GM12878 (cell line): ENCODE measurements around the gene SNCAIP. TPM values are rescaled to one million over a fixed set of nuclear protein-coding genes. Genes with fewer than 3 reads are reported as not detected.
A peak's percentile ranks its signal among the peaks of the same experiment; 100 is the strongest.

Experiments
- ATAC-seq: fragments of 200-7000 bp; cut with Tn5 transposase; 3 replicates; pipeline ENCODE4 v1.9.1; 2020; ENCODE audit warnings: mild to moderate bottlenecking, moderate library complexity
- BruUV-seq: library from RNA; stranded (reverse); fragments of 400-500 nt; replicated peaks from 2 replicates; lab custom pipeline; 2021; lab: Mats Ljungman, UMichigan
- CTCF ChIA-PET: fragments of 300-600 bp; sonication (Branson Sonifier 250); formaldehyde crosslinking; extraction: SDS; loops from one replicate; lab custom pipeline; 2021; ENCODE audit warnings: inconsistent platforms; lab: Yijun Ruan, JAX
- POLR2A ChIA-PET: fragments of 350-600 bp; formaldehyde crosslinking; extraction: SDS; loops from one replicate; lab custom pipeline; 2021; ENCODE audit warnings: inconsistent platforms; lab: Charles Lee
- RAD21 ChIA-PET: fragments of 300-600 bp; sonication (Branson Sonifier 250); formaldehyde crosslinking; loops from one replicate; lab custom pipeline; 2023; ENCODE audit warnings: antibody characterized with exemption; ENCODE audit not compliant: unreplicated experiment; lab: Charles Lee
- SMC1A ChIA-PET: fragments of 300-600 bp; sonication (Branson Sonifier 250); formaldehyde crosslinking; loops from one replicate; lab custom pipeline; 2023; ENCODE audit not compliant: unreplicated experiment, uncharacterized antibody; lab: Charles Lee
- DNase-seq: peaks from one replicate; pipeline ENCODE4 v3.0.0-alpha.2; 2011; ENCODE audit warnings: low read depth, low spot score
- FAIRE-seq: peaks from 3 replicates; lab custom pipeline; 2011; peaks lifted over from hg19 to GRCh38; lab: Jason Lieb, UNC
- H2AFZ ChIP-seq: 2 replicates; pipeline ENCODE4 v1.6.0; 2011; ENCODE audit warnings: low read depth, low read length, control low read depth; ENCODE audit not compliant: control insufficient read depth
- H3K27ac ChIP-seq: 2 replicates; pipeline ENCODE4 v1.5.1; 2011; ENCODE audit warnings: control low read depth; ENCODE audit not compliant: control insufficient read depth, insufficient read depth
- H3K27me3 ChIP-seq, 2 experiments: replicated peaks in 1 of 2; 2 replicates each; pipeline versions ENCODE4 v1.6.0 to v1.6.1; 2011; ENCODE audit warnings: low read length in 1 of 2; ENCODE audit not compliant: control insufficient read depth in 2 of 2, insufficient read depth in 2 of 2
- H3K36me3 ChIP-seq, 2 experiments: 2 replicates each; pipeline ENCODE4 v1.5.1; 2011; ENCODE audit warnings: low read length in 1 of 2; ENCODE audit not compliant: control insufficient read depth in 2 of 2, insufficient read depth in 2 of 2
- H3K4me1 ChIP-seq: 2 replicates; pipeline ENCODE4 v1.6.1; 2011; ENCODE audit warnings: mild to moderate bottlenecking, low read length, moderate library complexity, mixed read lengths; ENCODE audit not compliant: control insufficient read depth, insufficient read depth
- H3K4me2 ChIP-seq: 2 replicates; pipeline ENCODE4 v1.6.0; 2011; ENCODE audit warnings: control low read depth; ENCODE audit not compliant: control insufficient read depth, insufficient read depth
- H3K4me3 ChIP-seq: fragments of 200-600 bp; sonication (generic); 2 replicates; pipeline ENCODE4 v1.5.1; 2016
- H3K79me2 ChIP-seq: 2 replicates; pipeline ENCODE4 v1.6.0; 2011; ENCODE audit warnings: low read length; ENCODE audit not compliant: control insufficient read depth, insufficient read depth
- H3K9ac ChIP-seq: 2 replicates; pipeline ENCODE4 v1.8.0; 2011; ENCODE audit warnings: low read length, control low read depth, mixed read lengths; ENCODE audit not compliant: control insufficient read depth, insufficient read depth
- H3K9me3 ChIP-seq: replicated peaks from 3 replicates; pipeline ENCODE4 v1.5.1; 2011; ENCODE audit warnings: mild to moderate bottlenecking, low read length; ENCODE audit not compliant: control insufficient read depth, insufficient read depth
- H4K20me1 ChIP-seq: 2 replicates; pipeline ENCODE4 v1.6.0; 2011; ENCODE audit not compliant: control insufficient read depth, insufficient read depth
- CBX3 ChIP-seq: fragments of 200-600 bp; sonication (generic); IDR thresholded peaks from 2 replicates; pipeline ENCODE4 v1.6.1; 2016; ENCODE audit warnings: low read depth, borderline replicate concordance
- CTCF ChIP-seq, 3 experiments: IDR thresholded peaks in 2 of 3; conservative IDR thresholded peaks in 1 of 3; 2 replicates each; pipeline ENCODE4 v1.5.1; 2011; ENCODE audit warnings: low read depth in 3 of 3, low read length in 3 of 3, mild to moderate bottlenecking in 3 of 3, control low read depth in 2 of 3, moderate library complexity in 2 of 3, inconsistent platforms in 1 of 3, mixed read lengths in 1 of 3; ENCODE audit not compliant: control insufficient read depth in 2 of 3, insufficient read depth in 1 of 3; ENCODE audit errors: extremely low read depth in 1 of 3
- HDGF ChIP-seq: fragments of 450-650 bp; IDR thresholded peaks from 2 replicates; pipeline ENCODE4 v1.6.1; 2016; ENCODE audit warnings: antibody characterized with exemption
- NBN ChIP-seq: fragments of 450-650 bp; IDR thresholded peaks from 2 replicates; pipeline ENCODE4 v1.6.1; 2016
- NKRF ChIP-seq: fragments of 450-650 bp; conservative IDR thresholded peaks from 2 replicates; pipeline ENCODE4 v1.6.1; 2017; ENCODE audit warnings: mild to moderate bottlenecking, moderate library complexity
- NRF1 ChIP-seq: conservative IDR thresholded peaks from 2 replicates; pipeline ENCODE4 v1.6.1; 2011; ENCODE audit warnings: mild to moderate bottlenecking, low read depth, low read length, improper control_type of control experiment
- RAD21 ChIP-seq: IDR thresholded peaks from 2 replicates; pipeline ENCODE4 v1.6.1; 2011; ENCODE audit warnings: mild to moderate bottlenecking, low read depth, low read length, moderate library complexity; ENCODE audit not compliant: insufficient read depth
- SMC3 ChIP-seq: IDR thresholded peaks from 2 replicates; pipeline ENCODE4 v1.6.1; 2011; ENCODE audit warnings: low read length, improper control_type of control experiment, borderline replicate concordance
- STAT1 ChIP-seq: fragments of 450-650 bp; conservative IDR thresholded peaks from 2 replicates; pipeline ENCODE4 v1.6.1; 2014; ENCODE audit warnings: antibody characterized with exemption, mild to moderate bottlenecking
- ZNF274 ChIP-seq: IDR thresholded peaks from one replicate; pipeline ENCODE4 v1.8.0; 2011; ENCODE audit not compliant: insufficient read length, insufficient read depth
- WGBS: methylation state at CpG from one replicate; pipeline ENCODE4 v1.1.6; 2016; ENCODE audit warnings: low lambda C conversion rate; ENCODE audit not compliant: insufficient replicate concordance, insufficient coverage; ENCODE audit errors: missing lambda C conversion rate; 5-methylcytosine and 5-hydroxymethylcytosine counted together
- in situ Hi-C: fragments of 300-500 bp; cut with MboI; formaldehyde crosslinking; loops from 9 replicates; pipeline ENCODE4 v1.14.3; 2018; ENCODE audit warnings: mixed read lengths
- intact Hi-C: fragments of 100-400 bp; cut with micrococcal nuclease; formaldehyde crosslinking; loops from one replicate; pipeline ENCODE4 v1.14.2; 2022; ENCODE audit not compliant: unreplicated experiment
- polyA plus RNA-seq, 11 experiments: library from polyadenylated mRNA; depleted of rRNA in 4 of 11; unstranded in 6 of 11; stranded (reverse) in 5 of 11; fragments of >200 nt; fragmentation: Nextera tagmentation in 4 of 11; fragmentation: Illumina TruSeq in 1 of 11; extraction: Ambion mirVana in 4 of 11; extraction: Trizol in 1 of 11; gene quantifications; 1 replicate in 1 of 11; 2 replicates in 10 of 11; pipeline versions ENCODE4 v1.2.1 to v1.2.3, GENCODE V29; 2011 to 2016; ENCODE audit warnings: inconsistent platforms in 2 of 11, missing spikeins in 2 of 11, low read depth in 1 of 11
- total RNA-seq, 4 experiments: library from RNA; depleted of rRNA in 3 of 4; stranded (reverse); fragments of >200 nt in 3 of 4; fragmentation: Illumina TruSeq in 1 of 4; extraction: Trizol in 1 of 4; gene quantifications; 2 replicates each; pipeline versions ENCODE4 v1.2.1 to v1.2.3, GENCODE V29; 2013 to 2021

SNCAIP gene
- total and polyA plus RNA-seq, 10 of the 15 experiments (the other 5 are each of a cell fraction or from before 2014, with no cell fraction given) = 0.03 to 0.62 (median 0.16) TPM; not detected in 1

DNA sequence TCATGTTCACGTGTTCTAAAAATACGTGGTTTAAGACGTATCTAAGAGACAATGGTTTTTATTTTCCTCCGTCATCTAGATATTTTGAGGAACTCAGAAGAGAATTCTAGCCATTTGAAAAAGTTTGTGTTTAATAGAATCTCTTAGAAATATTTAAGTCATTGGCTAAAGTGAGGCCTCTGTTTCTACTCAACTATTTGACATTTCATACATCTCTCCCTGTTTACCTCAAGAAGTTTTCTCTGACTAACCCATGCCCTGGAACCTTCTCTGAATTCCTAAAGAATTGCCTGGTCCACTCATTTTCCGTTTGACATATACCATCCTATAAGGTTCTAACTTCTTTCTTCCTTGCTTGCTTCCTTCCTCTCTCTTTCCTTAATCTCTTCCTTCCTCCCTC is 178.7 kb downstream of the SNCAIP start (continued):
- no peak for TF ChIP-seq CBX3
- TF ChIP-seq HDGF = no peak
- no peak for TF ChIP-seq NBN
- no peak for TF ChIP-seq STAT1

DNA sequence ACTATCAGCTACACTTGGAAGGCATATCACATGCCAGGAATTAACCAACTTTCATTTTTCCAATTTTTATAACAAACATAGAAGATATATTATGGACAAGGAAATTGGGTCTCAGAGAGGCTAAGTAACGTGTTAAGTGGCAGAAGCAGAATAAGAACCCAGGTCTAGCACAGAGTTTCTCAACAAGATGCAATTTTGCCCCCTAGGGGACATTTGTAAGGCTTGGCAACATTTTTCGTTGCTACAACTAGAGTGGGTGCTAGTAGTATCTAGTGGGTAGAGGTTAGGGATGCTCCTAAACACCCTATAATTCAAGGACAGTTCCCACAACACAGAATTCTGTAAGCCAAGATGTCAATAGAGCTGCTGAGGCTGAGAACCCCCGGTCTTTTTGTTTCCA is 180.6 kb downstream of the SNCAIP start:
- ChIA-PET SMC1A (no interaction called here), CTCF (no interaction called here), RAD21 (interaction anchor here (1.1 kb wide), 1 partner anchor 297 kb away, joined by 4 read pairs; no protein-coding TSS in a partner anchor), POLR2A (no interaction called here)
- ATAC-seq (peak; percentile 68), FAIRE-seq (no peak), DNase-seq (no peak)
- Histone ChIP-seq H3K36me3 (no peaks in the 10 kb centered on the region), H3K4me3 (no peak overlapping the region), H3K79me2 (no peaks in the 10 kb centered on the region), H3K9ac (no peak overlapping the region), H3K9me3 (no peaks in the 10 kb centered on the region), H4K20me1 (no peaks in the 10 kb centered on the region; the same call in 1 of the 2 replicates), H2AFZ (no peak overlapping the region), H3K4me2 (no peak overlapping the region), H3K27me3 (peaks cover 0 to 3% of the 10 kb centered on the region in 2 experiments; a peak in 1 of 4 replicates), H3K27ac (no peak overlapping the region), H3K4me1 (no peaks in the 10 kb centered on the region)
- no TSS peak for BruUV-seq
- in situ Hi-C loops (no loop called here), intact Hi-C loops (loop anchor here (1.0 to 5.0 kb wide), 2 partner anchors 75 to 299 kb away; no protein-coding TSS in a partner anchor)
- WGBS = 0% methylated on average over 3 of the region's 3 CpGs
- TF ChIP-seq RAD21 = peak; percentile 70
- TF ChIP-seq CTCF (IDR thresholded peaks at IDR 0.05 in 2 of 3, conservative IDR thresholded peaks at IDR 0.05 in 1 of 3; ENCODE audit: control insufficient read depth in 2 of 3, extremely low read depth in 1 of 3, insufficient read depth in 1 of 3, low read depth in 3 of 3, low read length in 3 of 3) = peak; percentile 23 to 52 (median 36); a peak in 5 of 6 replicates
- TF ChIP-seq CBX3 = no peak
- no peak for TF ChIP-seq ZNF274
- no peak for TF ChIP-seq NRF1
- TF ChIP-seq NKRF = no peak
- peak; percentile 46; the same call in 1 of the 2 replicates for TF ChIP-seq SMC3
